AG08395 (cell line): ENCODE results near the gene PCDHB1.

Source experiments
- DNase-seq: peaks from one replicate; pipeline ENCODE4 v3.0.0; 2012; ENCODE audit warnings: mixed read lengths, low spot score

PCDHB1 gene, protein sequence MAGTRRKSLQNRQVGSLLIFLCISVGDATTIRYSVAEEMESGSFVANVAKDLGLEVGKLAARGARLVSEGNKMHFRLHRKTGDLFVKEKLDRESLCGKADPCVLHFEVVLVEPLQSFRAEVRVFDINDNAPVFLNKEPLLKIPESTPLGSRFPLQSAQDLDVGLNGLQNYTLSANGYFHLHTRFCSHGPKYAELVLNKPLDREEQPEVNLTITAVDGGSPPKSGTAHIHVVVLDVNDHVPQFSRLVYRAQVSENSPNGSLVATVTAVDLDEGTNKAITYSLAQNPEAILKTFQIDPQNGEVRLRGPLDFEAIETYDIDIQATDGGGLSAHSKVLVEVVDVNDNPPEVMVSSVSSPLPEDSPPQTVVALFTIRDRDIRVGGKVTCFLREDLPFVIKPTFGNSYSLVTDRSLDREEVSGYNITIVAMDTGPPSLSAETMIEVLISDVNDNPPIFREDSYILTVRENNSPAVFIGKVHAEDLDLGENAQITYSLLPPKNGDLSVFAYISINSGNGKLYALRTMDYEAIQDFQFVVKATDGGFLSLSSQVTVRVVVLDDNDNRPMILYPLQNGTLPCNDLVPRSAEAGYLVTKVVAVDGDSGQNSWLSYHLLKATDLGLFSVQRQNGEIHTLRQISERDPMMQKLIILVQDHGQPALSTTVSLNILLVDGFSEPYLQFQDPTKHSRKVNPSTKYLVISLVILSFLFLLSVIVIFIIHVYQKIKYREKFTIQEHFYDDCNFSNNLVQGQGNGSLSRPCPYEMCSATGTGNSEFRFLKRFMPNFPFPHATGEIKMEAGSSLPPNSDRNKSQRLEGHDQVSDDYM

DNA sequence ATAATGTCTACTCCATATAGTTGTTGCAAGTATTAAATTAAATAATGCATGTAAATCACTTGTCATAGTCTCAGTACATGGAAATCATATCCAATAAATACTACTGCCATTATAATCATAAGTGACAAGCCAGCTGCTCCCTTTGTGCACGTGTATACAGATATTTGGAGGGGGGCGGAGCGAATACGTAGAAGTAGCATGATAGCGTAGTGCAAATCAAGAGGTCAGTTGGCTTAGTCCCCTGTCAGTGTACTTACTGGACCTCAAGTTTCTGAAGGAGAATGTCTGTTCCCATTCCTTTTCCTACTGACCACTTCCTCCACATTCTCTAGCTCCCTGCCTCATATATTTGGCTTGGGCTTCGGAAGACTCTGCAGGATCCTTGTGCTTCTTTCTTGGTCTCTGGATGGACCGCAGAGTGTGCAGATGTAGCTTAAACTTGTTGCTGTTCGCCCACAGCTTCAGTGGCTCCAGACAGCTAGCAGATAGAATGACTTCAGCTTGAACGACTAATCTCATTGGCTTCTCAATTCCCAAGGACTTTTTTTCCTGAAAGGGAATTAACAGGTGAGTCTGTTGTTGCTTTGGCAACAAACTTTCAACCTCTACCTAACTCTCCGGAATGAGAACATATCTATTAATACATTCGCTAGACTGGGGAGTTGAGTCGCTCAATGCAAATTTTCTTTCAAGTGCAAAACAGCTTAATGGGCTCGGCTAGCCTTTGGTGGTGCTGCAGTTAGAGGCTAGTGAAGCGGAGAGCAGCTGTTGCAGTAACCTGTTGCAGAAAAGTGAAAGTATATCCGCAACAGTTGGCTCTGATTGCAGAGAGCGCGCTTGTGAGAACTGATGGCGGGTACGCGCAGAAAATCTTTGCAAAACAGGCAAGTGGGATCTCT lies at the start of gene PCDHB1:
TSS of gene PCDHB1 (plus strand) at position 753 of the 899 bp plus-strand sequence. CDS start at position 850, 97 bp downstream.
- no peak for DNase-seq

DNA sequence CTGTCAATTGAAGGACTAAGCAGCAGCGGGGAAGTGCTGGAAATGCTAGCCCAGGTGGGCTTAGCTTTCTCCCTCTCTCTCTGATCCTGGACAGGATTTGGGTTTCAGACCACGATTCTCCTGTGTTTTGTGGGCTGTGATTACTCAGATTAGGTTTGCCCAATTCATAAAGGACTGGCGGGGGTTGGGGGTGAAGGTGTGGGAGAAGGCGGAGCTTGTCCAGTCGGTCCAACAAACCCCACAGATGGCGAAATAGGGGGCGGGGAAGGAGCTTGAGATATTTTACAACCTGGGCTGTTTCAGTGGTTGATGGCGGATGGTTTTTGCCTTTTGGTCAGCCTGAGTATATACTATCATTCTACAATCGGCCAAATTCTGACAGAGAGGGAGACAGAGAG lies 49.7 kb upstream of the PCDHB1 start:
- DNase-seq: no peak

DNA sequence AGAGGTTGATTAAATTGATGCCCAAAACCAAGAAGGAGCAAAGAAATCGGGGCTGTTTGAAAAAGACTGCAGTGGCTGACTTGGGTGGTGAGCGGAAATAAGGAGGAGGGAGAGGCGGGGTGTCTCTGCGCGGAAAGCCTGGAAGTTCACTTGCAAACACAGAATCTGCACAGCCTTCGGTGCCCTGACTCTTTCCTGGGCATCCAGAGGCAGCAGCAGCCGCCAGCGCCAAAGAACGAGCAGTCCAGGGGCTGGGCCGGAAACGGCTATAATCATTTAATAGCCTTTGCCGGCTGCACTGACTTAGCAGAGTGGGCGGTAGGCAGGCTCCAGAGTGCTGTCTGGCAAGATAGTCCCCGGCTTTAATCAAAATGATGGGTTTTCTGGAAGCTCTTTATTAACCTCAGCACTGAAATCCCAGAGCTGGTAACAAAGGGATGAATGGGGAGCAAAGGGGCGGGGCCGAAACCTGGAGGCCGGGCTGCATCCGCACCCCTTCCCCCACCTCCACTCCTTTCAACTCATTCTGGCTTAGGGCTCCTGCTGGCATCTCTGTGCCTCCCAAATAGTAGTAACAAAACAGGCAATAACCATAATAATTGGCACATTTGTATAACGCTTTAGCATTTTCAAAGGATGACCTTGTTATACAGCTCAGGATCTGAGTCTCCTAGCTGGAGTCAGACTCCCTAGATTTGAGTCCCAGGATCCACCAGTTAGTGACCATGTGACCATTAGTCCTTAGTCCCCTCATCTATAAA lies 49.1 kb upstream of the PCDHB1 start:
- no peak for DNase-seq

DNA sequence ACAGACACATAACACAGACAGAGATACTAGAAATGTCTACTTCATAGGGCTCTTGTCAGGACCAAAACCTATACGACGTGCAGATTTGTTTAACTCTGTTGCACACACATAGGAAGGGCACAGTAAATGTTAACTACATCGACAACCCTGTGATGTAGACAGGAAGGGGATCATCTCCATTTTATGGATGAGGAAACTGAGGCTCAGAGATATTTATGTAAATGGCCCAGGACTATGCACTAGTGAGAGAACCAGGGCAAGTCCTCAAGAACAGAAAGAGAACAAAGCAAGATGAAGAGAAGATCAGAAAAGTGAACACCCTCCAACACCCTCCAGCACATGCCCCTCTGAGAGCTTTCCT lies 48.6 kb upstream of the PCDHB1 start:
- no peak for DNase-seq

DNA sequence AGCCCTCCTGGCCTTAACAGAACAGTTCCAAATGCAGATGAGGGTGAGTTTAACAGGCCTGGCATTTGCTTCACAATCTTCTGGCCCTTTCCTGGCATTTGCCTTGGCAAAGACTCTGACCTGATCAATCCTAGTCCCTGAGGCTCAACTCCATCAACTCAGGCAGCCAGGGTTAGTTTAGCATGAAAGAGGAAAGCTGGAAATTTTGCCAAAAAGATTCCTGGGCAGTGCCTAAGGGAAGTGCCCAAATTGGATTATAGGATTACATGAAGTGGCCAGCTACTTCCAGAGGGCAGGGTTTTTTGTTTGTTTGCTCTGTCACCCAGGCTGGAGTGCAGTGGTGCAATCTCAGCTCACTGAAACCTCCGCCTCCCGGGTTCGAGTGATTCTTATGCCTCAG lies 48.1 kb upstream of the PCDHB1 start:
- DNase-seq: no peak

DNA sequence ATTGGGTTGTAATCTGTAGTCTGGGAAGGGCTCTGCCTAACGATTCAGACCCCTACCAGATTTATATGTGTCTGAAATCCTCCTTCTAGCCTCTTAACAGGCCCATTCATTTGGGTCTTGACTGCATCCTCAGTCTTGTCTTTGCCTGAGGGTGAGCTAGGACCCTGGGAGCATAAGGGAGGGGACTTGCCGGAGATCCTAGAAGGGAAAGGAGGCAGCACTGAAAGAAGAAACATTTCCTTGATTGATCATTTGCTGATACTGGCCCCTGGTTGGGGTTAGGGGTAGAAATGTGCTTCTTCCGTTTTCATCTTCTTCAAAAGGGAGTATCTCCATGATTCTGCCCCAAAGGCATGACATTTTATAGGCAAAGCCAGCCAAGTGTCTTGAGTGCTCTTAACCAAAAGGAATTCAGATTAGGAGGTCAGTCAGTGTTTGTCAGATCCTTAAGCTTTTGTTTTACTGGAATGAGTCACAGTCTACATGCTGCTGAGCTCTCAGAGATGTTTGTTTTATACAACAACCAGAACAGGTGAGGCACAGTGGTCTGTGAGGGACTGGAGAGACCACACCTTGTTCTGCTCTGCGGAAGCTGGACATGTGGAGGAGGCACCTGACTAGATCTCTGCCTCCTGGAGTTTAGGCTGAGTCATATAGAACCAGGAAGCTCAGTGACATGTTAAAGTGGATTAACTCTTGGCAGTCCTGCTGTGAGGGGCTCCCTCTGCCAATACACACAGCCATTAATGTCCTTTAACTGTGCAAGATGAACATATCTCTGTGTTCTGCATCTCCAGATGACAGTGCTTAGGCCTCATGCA lies 47.2 kb upstream of the PCDHB1 start:
- DNase-seq: no peak

DNA sequence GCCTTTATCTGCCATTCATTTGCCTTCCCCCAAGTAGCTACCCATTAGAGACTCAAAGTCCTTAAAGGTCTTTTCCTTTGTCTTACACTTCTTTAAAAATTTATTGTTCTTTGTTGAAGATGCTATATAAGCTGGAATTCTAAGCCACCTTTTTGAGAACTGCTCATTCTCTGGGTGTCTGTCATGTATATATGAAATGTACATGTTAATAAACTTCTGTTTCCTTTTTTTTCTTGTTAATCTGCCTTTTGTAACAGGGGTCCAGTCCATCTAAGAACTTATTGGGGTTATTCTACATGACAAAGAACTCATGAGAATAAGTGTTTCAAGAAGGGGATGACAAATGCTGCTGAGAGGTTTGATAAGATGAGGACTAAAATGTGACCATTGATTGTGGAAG lies 43.4 kb upstream of the PCDHB1 start:
- no peak for DNase-seq

DNA sequence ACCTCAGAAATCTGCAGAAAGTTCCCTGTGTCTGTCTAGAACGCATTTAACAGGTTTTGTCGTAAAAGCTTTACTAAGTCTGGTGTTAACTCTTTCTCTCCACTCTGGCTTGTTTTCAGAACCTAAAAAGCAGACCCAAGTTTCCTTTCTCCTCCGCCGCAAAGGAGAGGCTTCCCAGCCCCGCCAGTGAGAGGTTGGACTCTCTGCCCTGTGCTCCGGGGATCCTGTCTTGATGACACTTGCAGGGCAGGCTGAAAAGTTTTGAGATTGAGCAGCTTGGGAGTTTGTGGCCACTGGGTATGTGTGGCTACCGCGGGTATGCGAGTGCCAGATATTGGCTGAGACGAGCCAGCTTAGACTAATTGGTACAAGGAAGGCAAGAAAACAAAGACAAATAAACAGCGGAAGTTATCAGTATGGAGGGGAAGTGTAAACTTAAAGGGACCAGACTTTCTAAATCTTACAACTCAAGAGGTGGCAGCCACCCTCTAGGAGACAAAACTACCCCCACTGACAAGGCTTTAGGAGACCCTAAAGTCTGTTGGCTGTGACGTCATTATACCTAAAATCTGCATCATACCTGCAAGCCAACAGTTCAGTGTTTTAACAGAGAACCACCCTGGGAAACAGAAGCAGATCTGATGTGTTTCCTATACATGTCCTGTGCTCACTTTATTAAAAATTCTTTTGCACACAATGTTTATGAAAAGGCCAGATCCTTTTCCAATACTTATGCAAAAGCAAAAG lies 41.0 kb upstream of the PCDHB1 start:
- no peak for DNase-seq

DNA sequence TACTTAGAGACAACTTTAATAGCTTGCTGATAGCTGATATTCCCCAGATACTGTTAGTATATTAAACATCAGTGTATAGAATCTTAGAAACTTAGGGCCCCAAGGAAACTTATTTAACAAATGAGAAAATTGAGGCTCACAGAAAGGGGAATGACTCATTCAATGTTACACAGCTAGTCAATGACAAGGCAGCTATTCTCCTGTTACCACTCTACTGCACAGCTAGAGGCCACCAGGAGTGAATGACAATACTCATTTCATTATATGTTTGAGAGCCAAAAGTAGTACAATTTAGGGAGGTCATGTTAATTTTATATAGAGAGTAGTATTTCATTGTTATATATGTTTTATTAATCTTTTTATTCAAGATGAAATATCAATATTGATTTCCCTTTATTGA lies 33.2 kb upstream of the PCDHB1 start:
- DNase-seq: no peak

DNA sequence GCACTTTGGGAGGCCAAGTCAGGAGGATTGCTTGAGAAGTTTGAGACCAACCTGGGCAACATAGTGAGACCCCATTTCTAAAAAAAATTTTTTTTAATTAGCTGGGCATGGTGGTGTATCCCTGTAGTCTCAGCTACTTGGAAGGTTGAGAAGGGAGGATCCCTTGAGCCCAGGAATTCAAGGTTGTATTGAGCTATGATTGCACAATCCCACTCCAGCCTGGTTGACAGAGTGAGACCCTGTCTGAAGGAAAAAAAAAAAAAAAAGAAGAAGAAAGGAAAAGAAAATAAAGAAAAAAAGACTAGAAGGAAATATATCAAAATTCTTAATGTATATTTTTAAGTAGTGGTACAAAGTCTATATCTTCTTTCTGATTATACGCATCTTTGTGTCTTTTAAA lies 28.8 kb upstream of the PCDHB1 start:
- DNase-seq: no peak

DNA sequence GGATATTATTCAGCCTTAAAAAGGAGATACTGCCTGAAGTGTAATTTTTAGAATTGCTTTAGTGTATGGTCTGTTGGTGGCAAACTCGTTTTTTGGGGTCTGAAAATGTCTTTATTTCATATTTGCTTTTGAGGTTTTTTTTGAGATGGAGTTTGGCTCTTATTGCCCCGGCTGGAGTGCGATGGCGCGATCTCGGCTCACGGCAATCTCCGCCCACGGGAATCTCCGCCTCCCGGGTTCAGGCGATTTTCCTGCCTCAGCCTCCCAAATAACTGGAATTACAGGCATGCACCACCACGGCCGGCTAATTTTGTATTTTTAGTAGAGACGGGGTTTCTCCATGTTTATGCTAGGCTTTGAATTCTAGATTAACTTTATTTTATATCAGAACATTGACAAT lies 20.2 kb upstream of the PCDHB1 start:
- DNase-seq: no peak

DNA sequence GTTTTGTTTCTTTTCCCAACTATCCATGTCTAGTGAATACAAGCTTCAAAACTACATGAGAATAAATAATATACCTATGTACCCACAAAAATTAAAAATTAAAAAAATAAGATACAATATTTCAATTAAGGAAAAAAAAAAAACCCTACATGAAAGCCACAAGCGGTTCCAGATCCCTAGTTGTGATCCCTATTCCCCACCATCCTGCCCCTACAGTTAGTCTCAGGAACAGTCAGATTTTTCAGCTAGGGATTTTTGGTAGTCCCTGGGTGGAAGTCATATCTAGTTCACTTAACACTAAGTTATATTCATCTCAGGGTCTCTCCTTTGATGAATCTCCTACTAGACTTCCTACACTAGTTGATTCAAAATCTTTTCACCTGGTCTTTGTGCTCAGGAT lies 18.5 kb upstream of the PCDHB1 start:
- no peak for DNase-seq

DNA sequence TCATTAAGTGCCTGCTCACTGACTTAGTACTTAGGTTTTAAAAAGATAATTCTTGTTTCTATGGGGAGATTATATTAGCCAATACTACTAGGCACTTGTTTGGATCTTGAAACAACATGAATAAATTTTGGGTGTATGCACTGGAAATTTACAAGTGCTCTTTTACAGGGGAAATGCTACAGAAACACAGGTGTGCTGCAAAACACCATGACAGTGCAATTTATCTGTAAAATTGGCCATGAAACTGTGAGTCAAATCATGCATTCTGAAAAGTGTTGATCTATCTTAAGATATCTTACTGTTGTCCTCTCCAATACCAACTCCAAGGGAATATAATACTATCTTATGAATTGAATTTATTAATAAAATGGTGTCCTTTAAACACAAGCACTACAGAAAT lies 12.1 kb upstream of the PCDHB1 start:
- no peak for DNase-seq

DNA sequence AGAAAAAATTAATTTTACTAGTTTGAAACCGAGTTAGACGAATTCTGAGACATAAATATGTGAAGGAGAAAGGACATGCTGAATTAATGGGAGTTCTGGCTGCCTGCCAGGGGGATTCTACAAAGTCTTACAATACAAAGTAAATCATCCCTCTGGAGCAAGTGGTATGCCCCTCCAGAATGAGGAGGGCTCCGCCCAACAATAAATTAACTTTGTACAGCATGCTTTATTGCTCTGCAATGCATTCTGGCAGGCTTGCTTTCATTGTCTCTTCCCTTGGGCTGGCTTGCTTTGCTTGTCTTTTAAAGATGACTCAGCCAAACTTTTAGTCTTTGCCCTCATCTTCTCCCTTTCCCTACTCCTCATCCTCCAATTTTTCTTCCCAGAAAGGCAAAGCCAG lies 11.7 kb upstream of the PCDHB1 start:
- no peak for DNase-seq

DNA sequence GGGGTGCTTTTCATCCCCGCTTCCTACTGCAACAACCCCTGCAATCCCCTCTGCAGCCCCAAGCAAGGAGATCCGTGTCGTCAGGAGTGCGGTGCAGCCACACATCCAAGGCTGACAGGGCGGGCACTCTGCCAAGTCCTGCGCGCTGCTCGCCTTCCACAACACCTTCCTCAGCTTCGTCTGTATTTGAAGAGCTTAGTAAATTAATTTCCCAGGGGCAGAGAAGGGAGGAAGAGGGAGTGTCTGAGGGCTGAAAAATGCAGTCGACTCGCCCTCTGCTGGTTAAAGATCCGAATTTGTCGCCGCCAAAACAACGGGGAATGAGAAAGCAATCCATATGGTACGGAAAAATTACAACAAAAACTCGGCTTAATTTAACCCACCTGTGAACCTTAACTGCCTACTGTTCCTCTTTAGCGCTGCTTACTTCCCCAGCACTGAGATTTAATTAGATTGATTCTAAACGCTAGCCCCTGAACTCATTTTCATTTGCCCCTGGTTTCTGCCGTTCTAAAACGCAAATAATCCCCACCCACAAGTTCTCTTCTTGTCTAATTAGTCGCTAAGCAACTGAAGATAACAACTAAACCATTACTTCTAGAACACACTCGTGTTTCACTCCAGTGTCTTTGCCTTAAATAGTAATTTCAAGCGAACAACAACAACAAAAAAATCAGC lies 10.9 kb upstream of the PCDHB1 start:
- DNase-seq: no peak

DNA sequence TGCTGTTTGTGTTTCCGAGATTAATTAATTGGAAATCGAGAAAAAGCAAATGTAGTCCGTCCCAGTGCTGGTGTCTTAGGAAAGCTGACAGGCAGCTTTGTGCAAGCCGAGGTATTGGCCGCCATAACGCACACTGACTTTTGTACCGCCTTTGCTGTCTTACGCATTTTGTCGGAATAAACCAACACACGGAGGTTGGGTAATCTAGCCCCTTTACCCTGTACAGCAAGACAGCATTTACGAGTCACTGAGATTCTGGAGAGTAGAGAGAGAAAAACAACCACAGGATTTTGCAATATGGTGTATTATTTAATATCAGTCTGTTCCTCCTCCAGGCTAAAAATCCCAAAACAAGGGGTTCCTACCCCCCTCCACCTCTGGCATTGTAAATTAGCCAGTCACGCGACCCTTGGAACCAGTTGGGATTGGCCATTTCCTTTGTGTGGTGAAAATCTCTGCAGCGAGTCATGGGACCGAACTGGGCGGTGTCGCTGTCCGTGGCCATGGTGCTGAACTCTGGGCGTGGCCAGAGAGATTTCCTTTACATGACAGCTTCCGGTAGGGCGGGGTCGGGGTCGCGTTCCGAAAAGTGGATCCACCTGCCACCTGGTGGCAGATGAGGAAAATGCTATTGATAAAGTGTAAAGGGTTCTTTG lies 10.3 kb upstream of the PCDHB1 start:
- peak; percentile 67 for DNase-seq

DNA sequence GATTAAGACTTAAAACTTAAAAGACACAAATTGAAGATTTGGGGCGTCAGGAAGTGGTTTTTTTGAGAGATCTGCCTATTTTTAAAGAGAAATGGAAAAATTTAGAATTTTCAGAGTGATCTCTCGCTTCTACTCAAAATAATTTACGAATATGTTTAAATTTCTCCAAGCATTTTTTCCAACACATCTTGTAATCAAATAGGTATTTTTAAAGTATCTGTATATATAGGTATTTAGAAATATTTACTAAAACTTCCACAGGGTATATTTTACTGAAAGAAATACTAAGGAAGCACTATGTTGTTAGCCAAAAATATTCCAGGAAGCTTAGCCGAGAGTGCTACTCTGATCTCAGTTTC lies 9.8 kb upstream of the PCDHB1 start:
- DNase-seq: no peak

DNA sequence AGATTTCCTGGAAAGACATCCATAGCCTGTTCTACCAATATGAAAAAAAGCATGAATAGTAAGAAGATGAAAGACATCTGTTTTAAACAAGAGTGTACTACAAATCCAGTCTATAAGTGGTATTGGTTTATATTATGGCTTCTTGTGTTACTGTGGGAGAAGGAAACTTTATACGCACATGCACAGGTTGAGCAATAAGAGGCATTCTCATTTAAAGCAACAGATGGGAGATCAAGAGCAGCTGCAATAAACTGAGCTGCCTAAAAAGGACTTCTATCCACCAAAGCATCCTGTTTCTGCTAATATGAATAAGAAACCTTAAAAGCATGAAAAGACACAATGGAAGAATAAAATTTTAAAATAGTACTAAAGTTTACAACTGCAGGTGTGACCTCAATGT lies 8.6 kb upstream of the PCDHB1 start:
- DNase-seq: no peak

DNA sequence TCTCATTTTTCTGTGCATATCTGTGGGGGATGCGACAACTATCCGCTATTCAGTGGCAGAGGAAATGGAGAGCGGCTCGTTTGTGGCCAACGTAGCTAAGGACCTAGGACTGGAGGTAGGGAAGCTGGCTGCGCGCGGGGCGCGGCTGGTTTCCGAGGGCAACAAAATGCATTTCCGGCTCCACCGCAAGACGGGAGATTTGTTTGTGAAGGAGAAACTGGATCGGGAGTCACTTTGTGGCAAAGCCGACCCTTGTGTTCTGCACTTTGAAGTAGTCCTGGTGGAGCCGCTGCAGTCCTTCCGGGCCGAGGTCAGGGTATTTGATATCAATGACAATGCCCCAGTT lies 320 bp downstream of the PCDHB1 start:
- DNase-seq: no peak
